HUES64 (cell line): ENCODE results near the gene NXF3.

ENCODE experiments used
- H3K27ac ChIP-seq: 2 replicates; pipeline ENCODE4 v1.7.0; 2013; ENCODE audit warnings: low read depth, low read length, inconsistent platforms
- H3K27me3 ChIP-seq: 2 replicates; pipeline ENCODE4 v1.6.1; 2013; ENCODE audit warnings: mild to moderate bottlenecking, low read length; ENCODE audit not compliant: insufficient read depth
- H3K36me3 ChIP-seq: 2 replicates; pipeline ENCODE4 v1.6.1; 2013; ENCODE audit warnings: mild to moderate bottlenecking, low read length; ENCODE audit not compliant: insufficient read depth
- H3K4me1 ChIP-seq: 2 replicates; pipeline ENCODE4 v1.6.1; 2013; ENCODE audit warnings: mild to moderate bottlenecking, low read length, moderate library complexity; ENCODE audit not compliant: insufficient read depth
- H3K4me3 ChIP-seq: 2 replicates; pipeline ENCODE4 v1.5.1; 2013; ENCODE audit warnings: mild to moderate bottlenecking, low read length, moderate library complexity
- H3K9ac ChIP-seq: 2 replicates; pipeline ENCODE4 v1.6.1; 2013; ENCODE audit warnings: mild to moderate bottlenecking, low read depth, low read length
- H3K9me3 ChIP-seq: 2 replicates; pipeline ENCODE4 v1.6.1; 2013; ENCODE audit warnings: low read depth, low read length; ENCODE audit not compliant: insufficient read depth
- WGBS: fragments of 150-250, 120-280 bp; methylation state at CpG from one replicate; pipeline ENCODE4 v1.1.7; 2013; ENCODE audit warnings: missing lambda C conversion rate; 5-methylcytosine and 5-hydroxymethylcytosine counted together

Gene NXF3

GRCh38 chrX:103099691-103100090 is 6.7 kb upstream of the NXF3 start:
- Histone ChIP-seq H3K27ac (no peak overlapping the region), H3K9me3 (no peaks in the 10 kb centered on the region), H3K9ac (no peak overlapping the region), H3K36me3 (no peaks in the 10 kb centered on the region), H3K4me1 (no peaks in the 10 kb centered on the region), H3K27me3 (no peaks in the 10 kb centered on the region), H3K4me3 (no peak overlapping the region)
- WGBS, result 92% methylated on average over 1 of the region's 4 CpGs

- Histone ChIP-seq H3K9me3 (no peaks in the 10 kb centered on the region), H3K27me3 (no peaks in the 10 kb centered on the region), H3K9ac (no peak overlapping the region), H3K36me3 (no peaks in the 10 kb centered on the region), H3K4me1 (no peaks in the 10 kb centered on the region), H3K4me3 (no peak overlapping the region), H3K27ac (no peak overlapping the region)
- 49% methylated on average over 2 of the region's 2 CpGs for WGBS
These were observed 5.5 kb upstream of the NXF3 start for GRCh38 chrX:103098488-103098887.

- 92% methylated on average over 6 of the region's 6 CpGs for WGBS
- no peaks in the 10 kb centered on the region for H3K36me3 ChIP-seq
- no peaks in the 10 kb centered on the region for H3K9me3 ChIP-seq
- no peaks in the 10 kb centered on the region for H3K27me3 ChIP-seq
- H3K4me1 ChIP-seq, result no peaks in the 10 kb centered on the region
- no peak overlapping the region for H3K9ac ChIP-seq
- H3K27ac ChIP-seq, result no peak overlapping the region
- H3K4me3 ChIP-seq, result no peak overlapping the region
These were observed 11.9 kb downstream of the NXF3 start for GRCh38 chrX:103081051-103081450.

- no peaks in the 10 kb centered on the region for H3K9me3 ChIP-seq
- no peak overlapping the region for H3K9ac ChIP-seq
- H3K27me3 ChIP-seq, result no peaks in the 10 kb centered on the region
- no peak overlapping the region for H3K27ac ChIP-seq
- H3K4me1 ChIP-seq, result no peaks in the 10 kb centered on the region
- 77% methylated on average over 5 of the region's 5 CpGs for WGBS
- H3K4me3 ChIP-seq, result no peak overlapping the region
- H3K36me3 ChIP-seq, result no peaks in the 10 kb centered on the region
These were observed 19.5 kb downstream of the NXF3 start for GRCh38 chrX:103073467-103073866.

GRCh38 chrX:103066606-103067005 is 26.3 kb downstream of the NXF3 start:
- WGBS, result no CpG with 5 or more reads among the region's 1 CpG
- Histone ChIP-seq H3K9ac (no peak overlapping the region), H3K9me3 (no peaks in the 10 kb centered on the region), H3K27me3 (no peaks in the 10 kb centered on the region), H3K4me3 (no peak overlapping the region), H3K4me1 (no peaks in the 10 kb centered on the region), H3K36me3 (no peaks in the 10 kb centered on the region; the same call in 1 of the 2 replicates), H3K27ac (no peak overlapping the region)

GRCh38 chrX:103063918-103064434 is 29.0 kb downstream of the NXF3 start, which contains the start of gene BEX1:
Gene BEX1, minus strand, starts transcription at chrX:103064171. Its CDS starts 897 bp downstream, at chrX:103063274.
- peak within 1 kb of the TSS; percentile 68 for H3K4me3 ChIP-seq
- H3K36me3 ChIP-seq, result no peaks in the 10 kb centered on the region; the same call in 1 of the 2 replicates
- peak within 1 kb of the TSS; percentile 60 for H3K27ac ChIP-seq
- H3K9ac ChIP-seq, result peak within 1 kb of the TSS; percentile 86
- H3K9me3 ChIP-seq, result no peaks in the 10 kb centered on the region
- H3K27me3 ChIP-seq, result no peaks in the 10 kb centered on the region
- WGBS, result 2% methylated on average over 38 of the region's 39 CpGs
- H3K4me1 ChIP-seq, result no peaks in the 10 kb centered on the region

- no peaks in the 10 kb centered on the region for H3K9me3 ChIP-seq
- H3K9ac ChIP-seq, result peak overlapping the region; percentile 86
- no peaks in the 10 kb centered on the region for H3K4me1 ChIP-seq
- 3% methylated on average over 15 of the region's 34 CpGs for WGBS
- no peaks in the 10 kb centered on the region for H3K27me3 ChIP-seq
- peak overlapping the region; percentile 68 for H3K4me3 ChIP-seq
- H3K36me3 ChIP-seq, result no peaks in the 10 kb centered on the region; the same call in 1 of the 2 replicates
- peak overlapping the region; percentile 60 for H3K27ac ChIP-seq
These were observed 29.6 kb downstream of the NXF3 start for GRCh38 chrX:103063191-103063845.

- no peaks in the 10 kb centered on the region for H3K4me1 ChIP-seq
- no peak overlapping the region for H3K27ac ChIP-seq
- no peaks in the 10 kb centered on the region for H3K9me3 ChIP-seq
- H3K4me3 ChIP-seq, result no peak overlapping the region
- H3K27me3 ChIP-seq, result no peaks in the 10 kb centered on the region
- H3K9ac ChIP-seq, result no peak overlapping the region
- 87% methylated on average over 2 of the region's 3 CpGs for WGBS
- H3K36me3 ChIP-seq, result no peaks in the 10 kb centered on the region; the same call in 1 of the 2 replicates
These were observed 31.5 kb downstream of the NXF3 start for GRCh38 chrX:103061486-103061885.

- H3K27ac ChIP-seq, result no peak overlapping the region
- H3K27me3 ChIP-seq, result no peaks in the 10 kb centered on the region
- H3K4me1 ChIP-seq, result no peaks in the 10 kb centered on the region
- H3K4me3 ChIP-seq, result no peak overlapping the region
- no peaks in the 10 kb centered on the region; the same call in 1 of the 2 replicates for H3K36me3 ChIP-seq
- H3K9ac ChIP-seq, result no peak overlapping the region
- WGBS, result 89% methylated on average over 1 of the region's 2 CpGs
- H3K9me3 ChIP-seq, result no peaks in the 10 kb centered on the region
These were observed 36.0 kb downstream of the NXF3 start for GRCh38 chrX:103056902-103057301.

- Histone ChIP-seq H3K27ac (no peak overlapping the region), H3K9ac (no peak overlapping the region), H3K27me3 (no peaks in the 10 kb centered on the region), H3K4me3 (no peak overlapping the region), H3K4me1 (no peaks in the 10 kb centered on the region), H3K9me3 (no peaks in the 10 kb centered on the region), H3K36me3 (no peaks in the 10 kb centered on the region)
These were observed 40.3 kb downstream of the NXF3 start for GRCh38 chrX:103052625-103053024.

GRCh38 chrX:103051260-103051789 is 41.6 kb downstream of the NXF3 start:
- Histone ChIP-seq H3K9ac (no peak overlapping the region), H3K27ac (no peak overlapping the region), H3K36me3 (no peaks in the 10 kb centered on the region), H3K27me3 (no peaks in the 10 kb centered on the region), H3K4me1 (no peaks in the 10 kb centered on the region), H3K9me3 (no peaks in the 10 kb centered on the region), H3K4me3 (no peak overlapping the region)
- WGBS, result 36% methylated on average over 8 of the region's 8 CpGs
